ENCODE data around the gene TMED7.

Gene TMED7

DNA sequence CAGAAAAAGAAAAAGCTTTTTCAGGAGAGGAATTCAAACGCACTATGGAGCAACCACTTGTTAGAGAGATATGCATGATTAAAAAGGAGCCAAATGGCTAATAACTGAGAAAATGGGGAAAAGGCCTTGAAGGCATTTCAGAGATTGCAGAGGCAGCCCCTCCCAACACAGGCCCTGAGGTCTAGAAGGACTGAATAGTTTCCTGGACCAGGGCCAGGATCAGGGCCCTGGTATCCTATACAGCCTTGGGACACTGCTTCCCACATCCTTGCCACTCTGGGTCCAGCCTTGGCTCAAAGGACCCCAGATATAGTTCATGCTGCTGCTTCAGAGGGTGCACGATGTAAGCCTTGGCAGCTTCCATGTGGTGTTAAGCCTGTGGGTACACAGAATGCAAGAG lies 60.6 kb downstream of the TMED7 start:
- no peaks in the 10 kb centered on the region for H4K20me1 ChIP-seq (ENCODE audit: insufficient read depth, low read length)
- H3K4me3 ChIP-seq (ENCODE audit: low read depth, low read length, poor library complexity, severe bottlenecking), result no peak overlapping the region
- no peak overlapping the region for H3K4me2 ChIP-seq (ENCODE audit: low read length)
- H3K9me2 ChIP-seq (ENCODE audit: low read depth, low read length), result no peaks in the 10 kb centered on the region
- no peak overlapping the region for H3K27ac ChIP-seq (ENCODE audit: low read depth, low read length, poor library complexity, severe bottlenecking)
- no peak overlapping the region for H2AFZ ChIP-seq (ENCODE audit: low read length)
- H3F3A ChIP-seq (ENCODE audit: insufficient read depth, low read length), result no peaks in the 10 kb centered on the region
- H3K79me2 ChIP-seq (ENCODE audit: insufficient read depth, low read length), result no peaks in the 10 kb centered on the region
- no peaks in the 10 kb centered on the region for H3K9me3 ChIP-seq (ENCODE audit: low read length)
- TF ChIP-seq CTCF (IDR thresholded peaks at IDR 0.05; ENCODE audit: low read length) (no peak), EZH2 (IDR thresholded peaks at IDR 0.05; ENCODE audit: borderline replicate concordance, low read length) (no peak)
- no peak overlapping the region for H3K9ac ChIP-seq (ENCODE audit: low read length)
- no peaks in the 10 kb centered on the region for H3K27me3 ChIP-seq (ENCODE audit: insufficient read depth, low read length)
- no peaks in the 10 kb centered on the region for H3K36me3 ChIP-seq (ENCODE audit: insufficient read depth, low read length)
- H3K4me1 ChIP-seq (ENCODE audit: insufficient read depth, low read length, severe bottlenecking), result no peaks in the 10 kb centered on the region
